Measurements from ENCODE around the gene ZFYVE9. TPM values are rescaled to one million over a fixed set of nuclear protein-coding genes. Genes with fewer than 3 reads are reported as not detected.

Gene ZFYVE9
- total RNA-seq, 3 donors from 2014 or later, result 12.4 to 25.7 (median 19.1) TPM

DNA sequence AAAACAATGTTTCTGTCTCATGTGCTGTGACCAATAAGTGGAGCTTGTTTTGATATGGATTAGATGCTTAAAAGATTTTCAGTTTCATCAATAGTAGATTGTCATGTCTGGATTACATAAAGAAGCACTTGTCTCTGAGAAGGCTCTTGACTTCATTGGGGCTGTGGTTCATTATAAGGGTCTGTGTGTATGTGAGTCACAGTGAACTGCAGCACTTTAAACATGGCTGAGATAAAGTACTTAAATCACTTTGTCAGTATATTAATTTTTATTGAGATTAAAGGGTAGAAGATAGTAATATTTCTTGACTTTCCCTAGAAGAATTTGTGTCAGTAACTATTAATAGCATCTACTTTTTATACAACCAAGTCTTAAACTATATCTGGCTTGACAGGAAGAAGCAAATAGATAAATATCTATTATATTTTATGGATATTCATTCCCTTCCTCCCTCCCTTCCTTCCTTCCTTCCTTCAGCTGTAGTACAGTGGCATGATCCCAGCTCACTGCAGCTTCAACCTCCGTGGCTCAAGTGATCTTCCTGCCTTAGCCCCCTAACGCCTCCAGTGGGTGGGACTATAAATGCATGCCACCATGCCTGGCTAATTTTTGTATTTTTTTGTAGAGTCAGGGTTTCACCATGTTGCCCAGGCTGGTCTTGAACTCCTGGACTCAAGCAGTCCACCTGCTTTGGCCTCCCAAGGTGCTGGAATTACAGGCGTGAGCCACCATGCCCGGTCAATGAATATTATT lies 48.8 kb downstream of the ZFYVE9 start:
- no peak for ATAC-seq
- Histone ChIP-seq H3K4me1 (ENCODE audit: low read depth) (no peaks in the 10 kb centered on the region), H3K9me3 (no peaks in the 10 kb centered on the region), H3K36me3 (ENCODE audit: low read depth) (no peaks in the 10 kb centered on the region), H3K4me3 (no peak overlapping the region)
- intact Hi-C loops (cut with DNase I, micrococcal nuclease), result no loop called here
- TF ChIP-seq, protein P1, sequence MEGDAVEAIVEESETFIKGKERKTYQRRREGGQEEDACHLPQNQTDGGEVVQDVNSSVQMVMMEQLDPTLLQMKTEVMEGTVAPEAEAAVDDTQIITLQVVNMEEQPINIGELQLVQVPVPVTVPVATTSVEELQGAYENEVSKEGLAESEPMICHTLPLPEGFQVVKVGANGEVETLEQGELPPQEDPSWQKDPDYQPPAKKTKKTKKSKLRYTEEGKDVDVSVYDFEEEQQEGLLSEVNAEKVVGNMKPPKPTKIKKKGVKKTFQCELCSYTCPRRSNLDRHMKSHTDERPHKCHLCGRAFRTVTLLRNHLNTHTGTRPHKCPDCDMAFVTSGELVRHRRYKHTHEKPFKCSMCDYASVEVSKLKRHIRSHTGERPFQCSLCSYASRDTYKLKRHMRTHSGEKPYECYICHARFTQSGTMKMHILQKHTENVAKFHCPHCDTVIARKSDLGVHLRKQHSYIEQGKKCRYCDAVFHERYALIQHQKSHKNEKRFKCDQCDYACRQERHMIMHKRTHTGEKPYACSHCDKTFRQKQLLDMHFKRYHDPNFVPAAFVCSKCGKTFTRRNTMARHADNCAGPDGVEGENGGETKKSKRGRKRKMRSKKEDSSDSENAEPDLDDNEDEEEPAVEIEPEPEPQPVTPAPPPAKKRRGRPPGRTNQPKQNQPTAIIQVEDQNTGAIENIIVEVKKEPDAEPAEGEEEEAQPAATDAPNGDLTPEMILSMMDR (IDR thresholded peaks at IDR 0.05), result no peak
- DNase-seq, result no peak

GRCh38 chr1:52191395-52191965 lies 49.6 kb downstream of the ZFYVE9 start:
- ATAC-seq (no peak), DNase-seq (no peak)
- H3K4me1 ChIP-seq (ENCODE audit: low read depth), result no peaks in the 10 kb centered on the region
- H3K36me3 ChIP-seq (ENCODE audit: low read depth), result no peaks in the 10 kb centered on the region
- TF ChIP-seq, protein P1 (IDR thresholded peaks at IDR 0.05), result no peak
- intact Hi-C loops (cut with DNase I, micrococcal nuclease), result no loop called here
- no peaks in the 10 kb centered on the region for H3K9me3 ChIP-seq
- no peak overlapping the region for H3K4me3 ChIP-seq

DNA sequence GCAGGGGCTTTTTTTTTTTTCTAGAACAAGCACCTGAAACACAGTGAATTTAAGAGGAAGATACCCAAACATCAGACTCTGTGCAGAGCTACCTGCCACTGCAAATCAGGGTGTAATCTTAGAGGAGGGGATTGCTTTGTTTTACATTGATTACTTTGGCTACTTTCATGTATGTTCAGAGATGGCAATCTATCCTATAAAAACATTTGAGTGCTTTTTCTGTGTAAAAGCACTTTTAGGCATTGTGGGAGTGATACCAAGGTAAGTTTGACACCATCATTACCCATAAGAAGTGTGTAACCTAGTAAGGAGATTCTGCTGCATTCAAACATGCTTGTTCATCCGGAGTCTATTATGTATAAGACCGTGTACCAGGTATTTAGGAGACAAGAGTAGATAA lies 50.1 kb downstream of the ZFYVE9 start:
- TF ChIP-seq, protein P1 (IDR thresholded peaks at IDR 0.05), result no peak
- no peaks in the 10 kb centered on the region for H3K9me3 ChIP-seq
- intact Hi-C loops (cut with DNase I, micrococcal nuclease), result no loop called here
- ATAC-seq (no peak), DNase-seq (no peak)
- no peak overlapping the region for H3K4me3 ChIP-seq
- H3K4me1 ChIP-seq (ENCODE audit: low read depth), result no peaks in the 10 kb centered on the region
- no peaks in the 10 kb centered on the region for H3K36me3 ChIP-seq (ENCODE audit: low read depth)

- Histone ChIP-seq H3K4me1 (ENCODE audit: low read depth) (no peaks in the 10 kb centered on the region), H3K4me3 (no peak overlapping the region), H3K9me3 (no peaks in the 10 kb centered on the region), H3K36me3 (ENCODE audit: low read depth) (no peaks in the 10 kb centered on the region)
- TF ChIP-seq, protein P1 (IDR thresholded peaks at IDR 0.05), result no peak
- intact Hi-C loops (cut with DNase I, micrococcal nuclease), result no loop called here
- DNase-seq (no peak), ATAC-seq (no peak)
Observed at GRCh38 chr1:52192436-52192835, 50.5 kb downstream of the ZFYVE9 start.

DNA sequence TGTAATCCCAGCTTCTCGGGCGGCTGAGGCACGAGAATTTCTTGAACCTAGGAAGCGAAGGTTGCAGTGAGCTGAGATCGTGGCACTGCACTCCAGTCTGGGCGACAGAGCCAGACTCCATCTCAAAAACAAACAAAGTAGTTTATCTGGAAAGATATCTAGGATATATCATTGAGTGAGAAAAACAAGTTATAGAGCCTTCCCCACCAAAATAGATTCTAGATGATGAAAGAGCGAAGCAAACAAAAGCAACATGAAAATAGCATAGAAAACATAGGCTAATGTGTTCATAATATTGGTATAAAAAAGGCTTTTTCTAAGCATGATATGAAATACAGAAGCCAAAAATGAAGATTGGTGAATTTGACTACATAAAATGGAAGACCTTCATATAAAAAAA lies 52.1 kb downstream of the ZFYVE9 start:
- DNase-seq, result no peak
- H3K36me3 ChIP-seq (ENCODE audit: low read depth), result no peaks in the 10 kb centered on the region
- TF ChIP-seq, protein P1 (IDR thresholded peaks at IDR 0.05), result no peak
- no peak overlapping the region for H3K4me3 ChIP-seq
- no peak for ATAC-seq
- intact Hi-C loops (cut with DNase I, micrococcal nuclease), result no loop called here
- no peaks in the 10 kb centered on the region for H3K4me1 ChIP-seq (ENCODE audit: low read depth)
- H3K9me3 ChIP-seq, result no peaks in the 10 kb centered on the region
